ENCODE data around the gene INTS15.

Gene INTS15

GRCh38 chr7:6619961-6620360 is 30.1 kb downstream of the INTS15 start:
- DNase-seq (ENCODE audit: low read depth): no peak
- TF ChIP-seq CTCF (IDR thresholded peaks at IDR 0.05; ENCODE audit: insufficient read depth, low read depth, low read length, missing control alignments): no peak

GRCh38 chr7:6621195-6622133 is 31.6 kb downstream of the INTS15 start:
- no peak overlapping the region for H3K4me3 ChIP-seq (ENCODE audit: low read length)
- no peak for DNase-seq (ENCODE audit: low read depth)
- TF ChIP-seq CTCF (IDR thresholded peaks at IDR 0.05; ENCODE audit: insufficient read depth, low read depth, low read length, missing control alignments): no peak

More at GRCh38 chr7:6619961-6620360, 30.1 kb downstream of the INTS15 start:
- no peak overlapping the region for H3K4me3 ChIP-seq (ENCODE audit: low read length)

- TF ChIP-seq CTCF (IDR thresholded peaks at IDR 0.05; ENCODE audit: insufficient read depth, low read depth, low read length, missing control alignments): no peak
- no peak for DNase-seq (ENCODE audit: low read depth)
- no peak overlapping the region for H3K4me3 ChIP-seq (ENCODE audit: low read length)
Measured at GRCh38 chr7:6622134-6622710, 32.4 kb downstream of the INTS15 start.

GRCh38 chr7:6623589-6624245 is 33.9 kb downstream of the INTS15 start:
- no peak overlapping the region for H3K4me3 ChIP-seq (ENCODE audit: low read length)
- TF ChIP-seq CTCF (IDR thresholded peaks at IDR 0.05; ENCODE audit: insufficient read depth, low read depth, low read length, missing control alignments): no peak
- DNase-seq (ENCODE audit: low read depth): no peak

GRCh38 chr7:6624246-6624611 is 34.4 kb downstream of the INTS15 start:
- no peak for TF ChIP-seq CTCF (IDR thresholded peaks at IDR 0.05; ENCODE audit: insufficient read depth, low read depth, low read length, missing control alignments)
- no peak for DNase-seq (ENCODE audit: low read depth)
- no peak overlapping the region for H3K4me3 ChIP-seq (ENCODE audit: low read length)

- no peak for TF ChIP-seq CTCF (IDR thresholded peaks at IDR 0.05; ENCODE audit: insufficient read depth, low read depth, low read length, missing control alignments)
- H3K4me3 ChIP-seq (ENCODE audit: low read length): no peak overlapping the region
Measured at GRCh38 chr7:6628045-6628444, 38.2 kb downstream of the INTS15 start.

More at GRCh38 chr7:6628045-6628444, 38.2 kb downstream of the INTS15 start:
- DNase-seq (ENCODE audit: low read depth): peak; percentile 87

All from epithelial cell of esophagus (primary cell).